Measurements from ENCODE around the gene FOXJ1.

DNA sequence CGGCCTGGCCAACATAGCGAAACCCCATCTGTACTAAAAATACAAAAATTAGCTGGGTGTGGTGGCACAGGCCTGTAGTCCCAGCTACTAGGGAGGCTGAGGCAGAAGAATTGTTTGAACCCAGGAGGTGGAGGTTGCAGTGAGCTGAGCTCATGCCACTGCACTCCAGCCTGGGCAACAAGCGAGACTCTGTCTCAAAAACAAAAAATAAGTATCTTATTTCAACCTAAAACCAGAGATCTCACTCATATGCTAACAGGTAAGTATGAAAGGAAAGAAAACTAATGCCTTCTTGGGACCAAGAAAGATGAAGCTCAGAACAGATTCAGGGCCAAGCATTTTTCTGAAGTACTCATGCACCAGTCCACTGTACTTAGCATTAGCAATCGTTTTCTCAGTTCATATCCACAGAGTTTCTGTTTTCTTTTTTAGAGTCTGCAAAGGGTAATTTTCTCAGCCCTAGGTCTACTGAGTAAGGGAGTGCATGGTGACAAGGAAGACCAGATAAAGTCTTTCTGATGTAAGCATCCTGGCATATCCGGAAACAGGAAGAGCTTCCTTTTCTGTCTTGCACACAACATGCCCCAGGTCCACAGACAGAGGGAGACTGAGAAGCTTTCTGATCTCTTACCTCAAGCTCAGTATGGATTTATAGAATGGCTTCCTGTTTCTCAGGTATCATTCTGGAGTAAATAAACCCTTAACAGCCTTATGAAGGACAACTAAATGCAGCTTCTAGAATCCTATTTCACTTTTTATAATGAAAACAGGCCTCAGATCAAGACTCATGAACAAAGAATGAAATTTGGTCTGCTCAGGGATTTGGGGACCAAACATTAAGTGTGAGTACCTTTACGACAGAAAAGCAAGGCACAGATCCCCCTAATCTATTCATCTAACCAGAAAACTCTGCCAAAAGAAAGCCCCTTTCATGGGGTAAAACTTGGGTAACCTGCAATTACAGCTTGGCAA lies 38.7 kb upstream of the FOXJ1 start:
- TF ChIP-seq POLR2AphosphoS5 (IDR thresholded peaks at IDR 0.05; ENCODE audit: low read depth, low read length) = no peak
- no peak for TF ChIP-seq POLR2A (IDR thresholded peaks at IDR 0.05; ENCODE audit: low read depth, low read length)
- TF ChIP-seq POU2F2 (IDR thresholded peaks at IDR 0.05; ENCODE audit: low read depth, low read length) = no peak
- no peak for TF ChIP-seq TAF1 (IDR thresholded peaks at IDR 0.05; ENCODE audit: low read depth, low read length)
- TF ChIP-seq SPI1 (IDR thresholded peaks at IDR 0.05; ENCODE audit: low read depth, low read length) = peak; percentile 22; the same call in 1 of the 2 replicates
- TF ChIP-seq PAX5 (IDR thresholded peaks at IDR 0.05; ENCODE audit: insufficient read depth, low read length, severe bottlenecking) = no peak
